Anterior cingulate cortex (tissue), 58 donors: ENCODE results near the gene RGS19.

Experiments used
- DNase-seq, 58 donors: peaks; one replicate each; lab custom pipeline; 2025; lab: John Stamatoyannopoulos, UW

RGS19 gene

DNA sequence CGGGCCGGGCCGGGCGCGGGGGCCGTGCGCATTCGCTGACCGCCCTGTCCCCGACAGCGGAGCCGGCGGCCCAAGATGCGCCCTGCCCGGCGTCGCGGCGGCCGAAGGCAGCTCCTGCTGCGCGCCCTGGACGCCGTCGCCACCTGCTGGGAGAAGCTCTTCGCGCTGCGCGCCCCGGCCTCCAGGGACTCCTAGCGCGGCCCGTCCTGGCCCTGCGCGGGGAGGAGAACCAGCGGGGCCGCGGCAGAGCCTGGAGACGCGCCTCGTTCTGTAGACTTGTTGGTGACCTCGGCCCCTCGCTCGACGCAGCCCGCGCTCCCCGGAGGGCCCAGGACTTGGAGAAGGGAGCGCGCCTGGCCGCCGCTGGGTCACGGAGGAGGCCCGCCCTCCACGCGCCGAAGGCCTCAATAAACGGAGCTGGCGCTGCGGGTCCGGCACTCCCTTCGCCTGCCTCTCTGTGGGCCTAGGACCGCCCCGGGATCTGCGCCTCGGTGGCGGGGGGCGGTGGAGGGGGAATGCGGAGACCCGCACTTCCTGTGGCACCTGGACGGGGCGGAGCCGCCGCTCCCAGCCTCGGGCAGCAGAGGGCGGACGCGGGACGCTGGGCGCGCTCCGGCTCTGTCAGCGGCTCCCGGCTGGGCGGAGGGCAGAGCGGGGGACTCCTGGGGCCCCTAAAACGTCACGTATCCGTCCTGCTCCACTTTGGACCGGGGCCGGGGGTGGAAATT lies 40.6 kb downstream of the RGS19 start:
- peak in 15 of 58 donors; percentile 3 to 35 (median 10) for DNase-seq

- no peak for DNase-seq
Observed at GRCh38 chr20:64038224-64038564, 41.1 kb downstream of the RGS19 start.

GRCh38 chr20:64037498-64038213 lies 41.7 kb downstream of the RGS19 start:
- no peak for DNase-seq

GRCh38 chr20:64037199-64037497 lies 42.2 kb downstream of the RGS19 start:
- no peak for DNase-seq

- DNase-seq = no peak
Observed at GRCh38 chr20:64036346-64037198, 42.7 kb downstream of the RGS19 start.

- no peak for DNase-seq
Observed at GRCh38 chr20:64035933-64036345, 43.4 kb downstream of the RGS19 start, which contains the start of gene C20orf204. TSS of gene C20orf204 (plus strand) at chr20:64036182. CDS start at chr20:64036324, 142 bp downstream.

DNA sequence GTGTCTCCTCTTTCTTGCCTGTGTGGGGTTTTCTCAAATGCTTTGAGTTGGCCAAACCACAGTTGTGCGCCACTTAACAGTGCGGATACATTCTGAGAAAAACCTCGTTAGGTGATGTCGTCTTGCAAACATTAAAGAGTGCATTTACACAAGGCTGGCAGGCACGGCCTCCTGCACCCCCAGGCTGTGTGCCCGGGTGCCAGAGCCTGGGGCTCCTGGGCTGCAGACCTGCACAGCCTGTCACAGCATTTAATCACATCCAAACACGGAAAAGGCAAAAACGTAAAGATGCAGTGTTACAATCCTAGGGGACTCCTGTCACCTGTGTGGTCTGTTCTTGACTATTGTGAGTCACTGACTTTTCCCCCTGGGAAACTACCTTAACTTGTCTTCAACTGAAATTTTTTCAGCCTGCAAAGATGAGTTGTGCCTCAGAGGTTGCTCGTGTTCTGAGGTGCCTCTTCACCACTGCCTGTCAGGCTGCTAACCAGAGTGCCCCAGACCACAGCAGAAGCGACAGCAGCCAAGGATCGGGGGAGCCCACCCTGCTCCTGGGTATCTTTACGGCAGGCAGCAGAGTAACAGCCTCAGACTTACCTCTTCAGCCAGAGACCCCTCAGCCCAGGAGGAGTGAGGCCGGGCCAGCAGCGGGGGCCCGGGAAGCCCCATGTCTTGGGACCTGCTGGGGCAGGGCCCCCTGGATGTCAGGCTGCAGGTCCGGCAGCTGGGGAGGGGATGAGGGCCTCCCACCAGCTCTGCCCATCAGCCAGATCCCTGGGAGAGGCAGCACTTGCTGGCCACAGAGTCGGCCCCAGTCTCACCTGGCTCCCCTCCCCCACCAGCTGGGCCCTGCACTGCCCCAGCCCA lies 44.0 kb downstream of the RGS19 start:
- DNase-seq = no peak

- DNase-seq = no peak
Observed at GRCh38 chr20:64033981-64034493, 45.3 kb downstream of the RGS19 start.

DNA sequence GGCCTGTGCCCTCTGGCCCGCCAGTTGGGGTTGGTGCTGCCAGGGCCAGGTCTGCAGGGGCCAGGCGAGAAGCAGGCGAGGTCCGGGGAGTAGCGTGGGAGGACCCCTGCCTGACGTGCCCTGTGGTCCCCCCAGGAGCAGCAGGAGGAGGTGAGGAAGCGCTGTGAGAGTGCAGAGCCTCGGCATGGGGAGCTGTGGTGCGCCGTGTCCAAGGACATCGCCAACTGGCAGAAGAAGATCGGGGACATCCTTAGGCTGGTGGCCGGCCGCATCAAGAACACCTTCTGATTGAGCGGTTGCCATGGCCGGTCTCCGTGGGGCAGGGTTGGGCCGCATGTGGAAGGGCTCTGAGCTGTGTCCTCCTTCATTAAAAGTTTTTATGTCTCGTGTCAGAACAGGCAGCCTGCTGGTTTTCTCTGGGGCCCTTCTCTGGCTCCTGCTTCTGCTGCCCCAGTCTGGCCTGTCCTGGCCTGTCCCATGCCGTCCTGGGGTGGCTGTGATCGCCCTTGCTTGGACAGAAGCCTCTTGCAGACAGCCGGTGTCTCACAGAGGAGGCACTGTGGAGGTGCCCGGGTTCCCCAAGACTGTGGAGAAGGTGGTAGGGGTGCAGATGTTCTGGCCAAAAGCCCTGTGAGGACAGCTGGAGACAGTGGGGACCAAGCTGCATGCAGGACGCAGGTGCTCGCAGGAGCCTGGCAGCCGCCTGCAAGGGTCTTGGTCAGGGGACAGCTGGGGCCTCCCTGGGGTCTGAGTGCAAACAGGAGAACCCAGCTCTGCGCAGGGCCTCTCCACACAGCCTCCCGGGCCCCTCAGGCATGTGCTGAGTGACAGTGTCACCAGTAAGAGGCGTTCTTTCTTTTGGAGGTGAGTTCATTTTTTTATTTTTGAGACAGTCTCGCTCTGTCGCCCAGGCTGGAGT lies 46.4 kb downstream of the RGS19 start:
- DNase-seq = no peak

DNA sequence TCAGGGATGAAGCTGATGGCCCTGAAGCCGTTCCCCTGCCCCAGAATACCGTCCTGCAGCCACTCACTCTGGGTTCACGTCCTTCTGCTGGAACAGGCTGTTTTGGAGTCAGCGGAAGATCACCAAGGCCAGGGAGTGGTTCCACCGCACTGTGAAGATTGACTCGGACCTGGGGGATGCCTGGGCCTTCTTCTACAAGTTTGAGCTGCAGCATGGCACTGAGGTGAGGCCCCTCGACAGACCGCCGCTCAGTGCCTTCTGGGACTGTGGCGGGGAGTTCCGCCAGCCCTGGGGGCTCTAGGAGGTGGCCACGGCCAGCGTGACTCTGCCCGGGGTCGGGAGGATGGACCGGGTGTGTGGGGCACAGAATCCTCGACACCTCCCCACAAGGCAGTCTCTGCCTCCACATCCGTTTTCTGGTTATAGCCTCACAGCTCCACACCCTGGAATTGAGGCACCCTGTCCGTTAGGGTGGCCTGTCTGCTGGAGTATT lies 47.5 kb downstream of the RGS19 start:
- no peak for DNase-seq

DNA sequence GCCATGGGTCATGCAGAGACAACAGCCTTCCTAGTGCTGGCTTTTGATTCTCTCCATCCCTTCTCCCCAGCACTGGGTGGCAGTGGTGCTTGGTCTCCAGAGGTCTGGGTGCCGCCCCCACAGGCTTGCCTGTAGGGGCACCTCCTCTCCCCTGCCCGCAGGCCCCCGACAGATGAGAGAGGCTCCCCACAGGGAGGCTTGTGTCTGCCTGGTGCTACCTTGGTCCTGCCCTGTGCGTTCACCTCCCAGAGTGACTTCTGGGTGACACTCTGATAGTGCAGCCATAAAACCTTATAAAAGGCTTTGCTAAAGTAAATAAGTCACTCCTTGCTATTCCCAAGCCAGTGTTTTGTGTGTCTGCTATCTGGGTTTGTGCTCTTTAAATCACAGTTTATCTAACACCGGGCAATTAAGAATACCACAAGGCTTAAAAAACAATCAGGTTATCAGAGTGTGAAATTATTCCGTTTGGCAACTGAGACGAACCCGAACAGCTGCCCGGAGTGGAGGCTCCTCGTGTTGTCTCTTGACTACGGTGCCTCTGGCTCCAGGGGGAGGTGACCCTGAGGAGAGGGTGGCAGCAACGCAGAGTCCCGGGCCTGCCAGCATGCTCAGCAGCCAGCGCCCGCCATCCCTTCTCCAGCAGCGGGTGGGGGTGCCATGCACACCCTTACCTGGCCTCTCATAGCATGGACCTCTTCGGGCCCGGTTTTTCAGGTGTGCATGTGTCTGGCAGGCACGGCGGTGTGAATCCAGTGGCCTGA lies 48.8 kb downstream of the RGS19 start:
- no peak for DNase-seq

- DNase-seq = no peak
Observed at GRCh38 chr20:64029293-64030117, 49.8 kb downstream of the RGS19 start.

GRCh38 chr20:64027981-64028685 lies 51.2 kb downstream of the RGS19 start:
- DNase-seq = no peak

DNA sequence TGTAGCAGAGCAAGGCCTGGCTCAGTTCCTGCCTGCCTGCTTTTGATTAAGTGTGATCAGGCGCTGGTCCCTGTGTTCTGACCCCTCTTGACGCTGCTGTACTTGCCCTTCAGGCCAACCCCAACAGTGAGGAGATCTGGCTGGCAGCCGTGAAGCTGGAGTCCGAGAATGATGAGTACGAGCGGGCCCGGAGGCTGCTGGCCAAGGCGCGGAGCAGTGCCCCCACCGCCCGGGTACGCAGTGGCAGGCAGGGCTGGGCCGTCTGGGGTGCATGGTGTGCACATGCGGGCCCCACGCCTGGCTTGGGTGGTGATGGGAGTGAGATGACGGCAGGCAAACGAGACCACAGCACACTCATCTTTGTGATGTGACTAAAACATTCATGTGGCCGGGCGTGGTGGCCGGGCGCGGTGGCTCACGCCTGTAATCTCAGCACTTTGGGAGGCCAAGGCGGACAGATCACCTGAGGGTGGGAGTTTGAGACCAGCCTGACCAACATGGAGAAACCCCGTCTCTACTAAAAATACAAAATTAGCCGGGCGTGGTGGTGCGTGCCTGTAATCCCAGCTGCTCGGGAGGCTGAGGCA lies 53.4 kb downstream of the RGS19 start:
- no peak for DNase-seq

DNA sequence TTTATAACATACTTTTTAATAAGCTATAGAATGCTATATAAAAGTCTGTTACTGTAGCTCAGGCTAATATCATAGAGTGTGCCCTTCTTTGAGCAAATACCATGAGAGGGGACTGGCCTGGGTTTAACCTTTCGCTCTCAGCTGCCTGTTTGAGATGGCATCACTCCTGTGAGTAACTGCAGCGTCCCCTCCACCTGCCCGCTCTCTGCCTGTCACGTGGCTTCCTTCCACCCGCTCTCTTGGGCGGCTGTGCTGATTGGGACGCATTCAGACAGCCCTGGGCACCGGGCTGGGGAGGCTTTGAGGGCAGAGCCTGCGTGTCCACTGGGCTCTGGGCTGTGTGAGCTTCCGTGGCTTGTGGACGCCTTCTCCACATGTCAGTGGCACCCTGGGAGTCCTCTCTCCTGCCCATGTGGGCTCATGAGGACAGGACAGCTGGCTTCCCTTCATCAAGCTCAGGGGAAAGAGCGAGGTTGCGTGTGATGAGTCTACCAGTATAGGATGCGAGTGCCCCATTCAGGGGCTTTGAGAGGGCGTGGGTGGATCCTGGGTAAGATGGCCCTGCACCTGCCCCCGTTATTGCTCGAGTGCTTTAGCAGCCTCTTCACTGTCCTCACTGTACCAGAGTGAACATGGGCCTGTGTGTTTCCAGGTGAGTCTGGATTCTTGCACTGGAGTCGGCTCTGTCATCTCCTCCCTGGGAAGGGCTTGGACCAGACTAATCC lies 54.1 kb downstream of the RGS19 start:
- no peak for DNase-seq
